Left hindlimb (tissue), 1 donor: ENCODE measurements around the gene IL17RC.
A peak's percentile ranks its signal among the peaks of the same experiment; 100 is the strongest.
"Not testable (repeated sequence)": the region's sequence is repeated elsewhere in the genome, so short reads cannot be mapped to it uniquely, and the experiment has no call there.

Source experiments
- DNase-seq: peaks from one replicate; pipeline ENCODE4 v3.0.0-alpha.2; 2018

Gene IL17RC

GRCh38 chr3:9916734-9917680 is at the start of gene IL17RC:
TSS of gene IL17RC (plus strand) at chr3:9917098. CDS start at chr3:9917316, 218 bp downstream.
- DNase-seq = peak; percentile 93

DNA sequence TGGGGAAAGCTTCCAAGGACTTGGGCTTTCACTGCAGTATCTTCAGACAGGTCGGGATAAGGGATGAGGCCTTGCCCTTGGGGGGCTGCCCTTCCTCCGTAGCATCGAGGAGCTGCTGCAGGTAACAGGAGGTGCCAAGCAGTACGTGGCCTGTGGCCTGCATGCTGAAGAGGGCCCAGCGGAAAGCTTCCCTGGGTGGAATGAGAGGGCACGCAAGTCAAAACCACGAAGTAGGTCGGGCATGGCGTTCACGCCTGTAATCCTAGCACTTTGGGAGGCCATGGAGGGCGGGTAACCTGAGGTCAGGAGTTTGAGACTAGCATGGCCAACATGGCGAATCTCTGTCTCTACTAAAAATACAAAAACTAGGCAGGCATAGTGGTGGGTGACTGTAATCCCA is 49.8 kb upstream of the IL17RC start:
- DNase-seq = no peak

DNA sequence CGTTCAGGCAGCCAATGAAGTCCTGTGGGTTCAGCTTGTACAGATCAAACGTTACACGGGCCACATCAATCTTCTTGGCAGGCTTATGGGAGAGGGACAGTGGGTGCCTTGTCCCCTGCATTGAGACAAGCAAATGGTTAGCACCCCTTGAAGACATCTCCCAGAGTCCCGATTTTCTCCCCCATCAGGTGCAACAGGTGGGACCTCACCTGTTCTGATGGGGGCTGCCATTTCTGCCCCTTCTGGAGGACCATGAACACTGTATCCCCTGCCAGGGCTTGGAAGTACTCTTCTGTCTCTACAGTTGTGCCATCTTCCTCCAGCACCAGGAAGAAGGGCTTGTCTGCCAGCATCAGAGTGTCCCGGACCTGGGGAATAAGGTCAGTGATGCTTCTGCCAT is 46.9 kb upstream of the IL17RC start:
- DNase-seq = no peak

GRCh38 chr3:9870978-9871377 is 45.9 kb upstream of the IL17RC start:
- no peak for DNase-seq

- not testable (repeated sequence) for DNase-seq
These were observed 44.8 kb upstream of the IL17RC start for GRCh38 chr3:9872067-9872466.

- no peak for DNase-seq
These were observed 41.5 kb upstream of the IL17RC start for GRCh38 chr3:9875448-9875847.

DNA sequence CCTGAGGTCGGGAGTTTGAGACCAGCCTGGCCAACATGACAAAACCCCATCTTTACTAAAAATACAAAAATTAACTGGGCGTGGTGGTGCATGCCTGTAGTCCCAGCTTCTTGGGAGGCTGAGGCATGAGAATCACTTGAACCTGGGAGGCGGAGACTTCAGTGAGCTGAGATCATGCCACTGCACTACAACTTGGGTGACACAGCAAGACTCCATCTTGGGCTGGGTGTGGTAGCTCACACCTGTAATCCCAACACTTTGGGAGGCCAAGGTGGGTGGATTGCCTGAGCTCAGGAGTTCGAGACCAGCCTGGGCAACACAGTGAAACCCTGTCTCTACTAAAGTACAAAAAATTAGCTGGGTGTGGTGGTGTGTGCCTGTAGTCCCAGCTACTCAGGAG is 40.6 kb upstream of the IL17RC start:
- not testable (repeated sequence) for DNase-seq

GRCh38 chr3:9876991-9877390 is 39.9 kb upstream of the IL17RC start:
- DNase-seq = no peak

GRCh38 chr3:9878700-9879099 is 38.2 kb upstream of the IL17RC start:
- no peak for DNase-seq

DNA sequence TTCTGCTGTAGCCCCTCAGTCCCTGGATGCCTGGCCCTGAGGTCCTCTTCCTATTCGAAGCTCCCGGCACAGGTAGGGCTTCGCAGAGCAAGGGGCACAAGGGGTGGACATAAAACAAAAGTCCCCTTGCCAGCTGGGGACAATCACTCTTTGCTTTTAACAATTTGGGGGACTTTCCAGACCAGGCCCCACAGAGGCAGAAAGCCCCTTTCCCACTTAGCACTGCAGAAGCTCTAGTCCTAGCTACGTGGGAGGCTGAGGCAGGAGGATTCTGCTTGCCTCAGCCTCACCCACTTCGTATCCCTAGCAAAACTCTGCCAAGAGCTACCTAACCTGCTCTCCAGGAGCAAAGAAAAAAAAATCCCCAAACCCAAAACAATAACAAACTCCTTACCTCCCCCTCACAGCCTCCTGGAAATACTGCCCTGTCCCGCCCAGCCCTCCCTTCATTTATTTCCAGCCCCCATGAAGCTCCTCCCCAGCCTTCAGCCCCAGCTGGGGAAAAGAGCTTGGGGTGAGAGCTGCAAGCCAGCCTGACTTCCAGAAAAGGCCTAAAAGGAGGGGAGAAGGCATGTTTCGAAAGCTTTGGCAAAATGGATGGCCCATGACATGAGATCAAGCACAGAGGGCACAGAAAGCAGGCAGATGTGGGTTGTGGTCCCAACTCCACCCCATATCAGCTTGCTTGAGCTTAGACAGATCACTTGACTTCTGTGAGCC is 36.9 kb upstream of the IL17RC start, which contains the start of gene CIDEC:
TSS of gene CIDEC (minus strand) at position 424 of the 720 bp plus-strand sequence. CDS start 1,767 bp downstream, outside the sequence.
- DNase-seq = no peak

- DNase-seq = no peak
These were observed 35.5 kb upstream of the IL17RC start for GRCh38 chr3:9881441-9881840.

- DNase-seq = no peak
These were observed 33.0 kb upstream of the IL17RC start for GRCh38 chr3:9883706-9884554.

DNA sequence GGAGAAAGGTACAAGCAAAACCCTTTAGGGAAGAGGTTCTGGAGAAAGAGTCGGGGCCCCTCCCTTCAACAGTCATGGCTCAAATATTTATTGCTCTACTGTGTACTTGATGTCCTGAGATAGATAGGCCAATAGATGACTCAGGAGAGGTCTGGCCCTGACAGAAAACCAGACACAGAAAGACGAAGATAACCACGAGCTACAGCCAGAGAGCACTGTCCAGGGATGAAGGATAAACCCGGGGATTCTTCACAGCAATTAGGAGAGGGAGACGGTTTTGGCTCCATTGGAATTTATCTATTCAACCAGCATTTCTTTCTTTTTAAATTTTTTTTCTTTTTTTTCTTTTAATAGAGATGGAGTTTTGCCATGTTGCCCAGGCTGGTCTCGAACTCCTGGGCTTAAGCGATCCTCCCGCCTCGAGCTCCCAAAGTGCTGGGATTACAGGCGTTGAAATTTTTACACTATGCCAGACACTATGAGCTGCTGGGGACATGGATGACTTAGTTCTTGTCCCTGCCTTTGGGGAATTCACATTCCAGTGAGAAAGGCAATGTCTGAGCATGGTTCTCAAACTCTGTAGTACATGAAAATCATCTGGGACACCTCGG is 32.2 kb upstream of the IL17RC start:
- no peak for DNase-seq

- DNase-seq = no peak
These were observed 30.6 kb upstream of the IL17RC start for GRCh38 chr3:9886328-9886727.

DNA sequence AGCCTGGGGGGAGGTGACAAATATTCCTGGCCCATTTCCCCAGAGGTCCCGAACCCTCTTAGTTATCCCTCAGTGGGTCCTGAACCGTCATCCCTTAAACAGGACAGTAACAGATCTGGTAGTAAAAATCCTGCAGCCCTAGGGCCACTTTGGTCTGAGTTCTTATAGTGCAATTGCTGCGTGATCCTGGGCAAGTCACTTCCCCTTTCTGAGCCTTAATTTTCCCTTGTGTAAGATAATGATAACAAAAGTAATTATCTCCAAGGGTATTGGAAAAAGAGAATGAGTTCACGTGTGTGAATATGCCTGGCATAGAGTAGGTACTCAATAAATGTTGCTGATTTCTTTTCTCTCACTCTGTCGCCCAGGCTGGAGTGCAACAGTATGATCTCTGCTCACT is 29.4 kb upstream of the IL17RC start:
- DNase-seq = no peak

DNA sequence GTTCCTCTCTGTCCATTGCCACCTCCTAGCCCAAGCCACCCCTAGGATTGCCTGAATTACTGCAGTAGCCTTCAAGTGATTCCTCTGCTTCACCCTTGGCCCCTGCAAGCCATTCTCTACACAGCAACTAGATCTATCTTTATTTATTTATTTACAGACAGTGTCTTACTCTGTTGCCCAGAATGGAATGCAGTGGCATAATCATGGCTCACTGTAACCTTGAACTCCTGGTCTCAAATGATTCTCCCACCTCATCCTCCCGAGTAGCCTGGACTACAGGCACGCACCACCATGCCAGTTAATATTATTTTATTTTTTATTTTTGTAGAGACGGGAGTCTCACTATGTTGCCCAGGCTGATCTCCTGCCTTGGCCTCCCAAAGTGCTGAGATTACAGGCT is 28.4 kb upstream of the IL17RC start:
- no peak for DNase-seq

- DNase-seq = no peak
These were observed 27.5 kb upstream of the IL17RC start for GRCh38 chr3:9889405-9889804.

DNA sequence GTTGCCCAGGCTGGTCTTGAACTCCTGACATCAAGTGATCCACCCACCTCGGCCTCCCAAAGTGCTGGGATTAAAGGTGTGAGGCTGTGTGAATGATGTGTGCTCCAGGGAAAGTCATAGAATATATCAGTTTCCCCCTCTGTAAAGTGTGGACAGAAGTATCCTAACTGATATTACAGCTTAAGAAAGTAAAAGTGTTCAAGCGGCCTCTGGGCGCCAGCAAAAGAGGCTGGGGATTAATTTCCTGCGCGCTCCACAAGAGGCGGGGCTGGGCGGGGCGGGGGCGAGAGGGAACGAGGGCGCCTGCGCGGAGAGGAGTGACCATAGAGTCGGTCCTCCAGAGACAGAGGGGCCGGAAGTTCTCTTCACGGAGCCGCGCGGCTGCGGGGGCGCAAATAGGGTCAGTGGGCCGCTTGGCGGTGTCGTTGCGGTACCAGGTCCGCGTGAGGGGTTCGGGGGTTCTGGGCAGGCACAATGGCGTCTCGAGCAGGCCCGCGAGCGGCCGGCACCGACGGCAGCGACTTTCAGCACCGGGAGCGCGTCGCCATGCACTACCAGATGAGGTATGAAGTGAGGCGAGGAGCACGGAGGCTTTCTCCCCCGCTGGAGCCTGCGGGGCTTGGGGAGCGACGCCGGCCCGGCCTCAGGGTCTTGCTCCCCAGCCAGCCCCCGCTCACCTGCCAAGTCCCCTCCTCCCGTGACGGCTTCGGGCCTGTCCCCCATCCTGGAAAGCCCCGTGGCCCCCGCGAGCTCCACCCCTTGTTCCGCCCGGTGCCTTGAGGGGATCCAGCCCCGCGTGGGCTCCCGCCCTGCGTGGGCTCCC is 26.4 kb upstream of the IL17RC start, which contains the start of gene JAGN1:
TSS of gene JAGN1 (plus strand) at position 362 of the 823 bp plus-strand sequence. CDS start at position 475, 113 bp downstream.
- peak; percentile 92 for DNase-seq

GRCh38 chr3:9891072-9891622 is 25.8 kb upstream of the IL17RC start:
- DNase-seq = no peak

DNA sequence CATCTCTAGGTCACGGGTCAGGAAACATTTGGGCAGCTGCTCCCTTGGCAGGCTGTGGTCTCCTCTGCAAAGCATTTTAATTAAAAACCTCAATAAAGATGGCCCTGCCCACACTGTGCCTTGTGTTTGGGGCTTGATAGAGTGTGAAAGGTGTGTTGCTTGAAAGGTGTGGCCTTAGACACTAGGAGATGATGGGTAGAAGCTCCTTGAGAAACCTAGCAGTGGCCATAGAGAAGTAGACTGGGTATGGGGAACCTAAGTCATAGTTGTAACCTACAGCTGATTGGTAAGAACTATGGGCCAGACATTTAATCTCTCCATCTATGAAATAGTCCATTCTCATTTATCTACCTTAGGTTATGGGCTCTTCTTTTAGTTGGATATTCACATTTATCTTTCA is 23.2 kb upstream of the IL17RC start:
- DNase-seq = no peak

GRCh38 chr3:9895715-9896114 is 21.2 kb upstream of the IL17RC start:
- not testable (repeated sequence) for DNase-seq
